ENCODE measurements around the gene SUMO2. TPM values are rescaled to one million over a fixed set of nuclear protein-coding genes. Genes with fewer than 3 reads are reported as not detected.
"Not testable (repeated sequence)": the region's sequence is repeated elsewhere in the genome, so short reads cannot be mapped to it uniquely, and the experiment has no call there.

The SUMO2 gene
- total RNA-seq, 1 donor from 2014 or later = 143 TPM

DNA sequence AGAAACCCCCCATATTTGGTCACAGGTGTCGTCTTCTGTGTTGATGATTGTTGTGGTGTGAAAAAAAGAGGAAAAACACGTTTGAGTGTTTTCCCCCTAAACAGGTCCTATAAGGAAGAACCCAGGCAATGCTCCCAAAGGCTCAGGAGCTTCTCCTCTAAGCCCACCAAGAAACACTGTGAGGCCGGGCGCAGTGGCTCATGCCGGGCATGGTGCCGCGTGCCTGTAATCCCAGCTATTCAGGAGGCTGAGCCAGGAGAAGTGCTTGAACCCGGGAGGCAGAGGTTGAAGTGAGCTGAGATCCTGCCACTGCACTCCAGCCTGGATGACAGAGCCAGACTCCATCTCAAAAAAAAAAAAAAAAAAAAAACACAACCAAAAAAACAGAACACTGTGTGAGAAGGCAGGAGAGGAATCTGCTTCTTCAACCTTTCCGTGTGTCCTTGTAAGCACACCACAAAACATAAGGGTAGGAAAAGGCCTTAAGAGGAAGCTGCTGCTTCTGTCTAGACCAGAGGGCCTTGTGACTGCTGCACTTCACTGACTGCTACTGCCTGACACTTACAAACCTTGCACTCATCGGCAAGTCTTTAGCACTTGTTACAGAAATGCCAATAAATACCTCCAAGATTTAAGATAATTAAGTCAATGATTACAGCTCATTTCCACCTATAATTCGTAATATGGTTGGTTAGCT, 37.8 kb downstream of the SUMO2 start:
- no peak for DNase-seq (ENCODE audit: low read depth, low spot score)

DNA sequence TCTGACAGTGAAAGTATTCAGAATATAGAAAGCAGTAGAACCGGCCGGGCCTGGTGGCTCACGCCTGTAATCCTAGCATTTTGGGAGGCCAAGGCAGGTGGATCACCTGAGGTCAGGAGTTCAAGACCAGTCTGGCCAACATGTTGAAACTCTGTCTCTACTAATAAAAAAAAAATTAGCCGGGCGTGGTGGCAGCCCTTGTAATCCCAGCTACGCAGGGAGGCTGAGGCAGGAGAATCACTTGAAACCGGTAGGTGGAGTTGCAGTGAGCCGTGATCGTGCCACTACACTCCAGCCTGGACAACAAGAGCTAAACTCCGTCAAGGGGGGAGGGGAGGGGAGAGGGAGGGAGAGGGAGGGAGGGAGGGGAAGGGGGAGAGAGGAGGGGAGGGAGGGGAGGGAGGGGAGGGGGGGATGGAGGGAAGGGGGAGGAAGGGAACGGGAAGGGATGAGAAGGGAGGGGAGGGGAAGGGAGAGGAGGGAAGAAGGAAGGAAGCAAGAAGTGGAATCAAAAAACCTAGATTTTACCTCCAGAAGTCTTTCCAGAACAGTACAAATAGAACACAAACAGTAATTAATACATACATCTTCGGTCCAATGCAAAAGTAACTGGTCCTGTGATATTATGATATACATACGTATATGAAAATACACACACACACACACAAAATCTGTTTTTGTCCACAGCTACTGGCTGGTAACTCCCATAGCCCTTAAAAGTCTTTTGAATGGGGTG, 40.4 kb downstream of the SUMO2 start:
- no peak for DNase-seq (ENCODE audit: low read depth, low spot score)

DNA sequence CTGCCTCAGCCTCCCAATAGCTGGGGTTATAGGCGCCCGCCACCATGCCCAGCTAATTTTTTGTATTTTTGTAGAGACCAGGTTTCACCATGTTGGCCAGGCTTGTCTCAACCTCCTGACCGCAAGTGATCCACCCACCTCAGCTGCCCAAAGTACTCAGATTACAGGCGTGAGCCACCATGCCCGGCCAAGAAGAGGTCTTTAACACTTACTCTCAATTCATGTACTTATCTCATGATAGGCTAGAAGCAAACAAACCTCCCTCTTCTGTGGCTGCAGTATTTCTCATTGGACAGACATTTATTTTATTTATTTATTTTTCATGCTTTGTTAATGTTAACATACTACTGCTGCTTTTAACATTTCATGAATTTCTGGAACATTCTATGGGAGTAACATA, 44.2 kb downstream of the SUMO2 start:
- no peak for DNase-seq (ENCODE audit: low read depth, low spot score)

DNA sequence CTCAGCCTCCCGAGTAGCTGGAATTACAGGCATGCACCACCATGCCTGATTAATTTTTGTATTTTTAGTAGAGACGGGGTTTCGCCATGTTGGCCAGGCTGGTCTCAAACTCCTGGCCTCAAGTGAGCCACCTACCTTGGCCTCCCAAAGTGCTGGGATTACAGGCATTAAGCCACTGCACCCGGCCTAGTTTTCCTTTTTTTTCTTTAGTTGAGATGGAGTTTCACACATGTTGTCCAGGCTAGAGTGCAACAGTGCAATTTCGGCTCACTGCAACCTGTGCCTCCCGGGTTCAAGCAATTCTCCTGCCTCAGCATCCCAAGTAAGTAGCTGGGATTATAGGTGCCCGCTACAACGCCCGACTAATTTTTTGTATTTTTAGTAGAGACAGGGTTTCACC, 45.0 kb downstream of the SUMO2 start:
- DNase-seq (ENCODE audit: low read depth, low spot score) = not testable (repeated sequence)

DNA sequence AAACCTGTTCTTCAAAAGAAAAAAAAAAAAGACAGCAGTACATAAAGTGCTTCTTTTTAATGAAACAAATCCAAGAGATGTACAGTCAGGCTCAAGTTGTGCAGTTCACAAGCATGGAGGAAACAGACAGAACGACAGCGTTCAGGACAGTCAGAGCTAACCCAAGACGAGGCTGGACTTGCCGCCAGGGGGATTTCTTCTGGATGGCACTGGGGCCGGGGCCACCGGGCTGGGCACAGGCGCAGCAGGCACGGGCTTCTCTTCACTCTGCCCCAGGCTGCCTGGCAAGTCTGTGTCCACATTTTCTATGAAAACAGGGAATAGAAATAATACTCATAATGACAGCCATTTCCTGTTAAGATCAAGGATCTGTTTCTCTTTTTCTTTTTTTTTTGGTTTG, 46.8 kb downstream of the SUMO2 start:
- no peak for DNase-seq (ENCODE audit: low read depth, low spot score)

DNA sequence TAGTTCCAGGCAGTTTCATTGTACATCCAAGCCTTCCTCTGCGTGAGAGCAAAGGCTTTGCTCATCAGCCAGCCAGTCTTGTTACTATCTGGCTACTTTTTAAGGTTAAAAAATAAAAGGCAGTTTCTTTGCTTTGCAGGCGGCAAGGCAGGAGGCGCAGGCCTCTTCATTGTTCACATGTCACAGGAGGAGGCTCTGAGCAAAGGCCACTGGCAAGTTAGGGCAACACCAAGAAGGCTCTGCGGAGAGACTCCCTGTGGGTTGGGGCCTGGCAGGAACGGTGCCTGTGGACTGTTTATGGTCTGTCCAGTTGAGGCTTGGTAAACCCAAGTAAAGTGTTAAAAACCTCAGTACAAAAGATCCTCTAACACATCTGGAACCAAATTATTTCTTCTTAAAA, 47.3 kb downstream of the SUMO2 start:
- no peak for DNase-seq (ENCODE audit: low read depth, low spot score)

DNA sequence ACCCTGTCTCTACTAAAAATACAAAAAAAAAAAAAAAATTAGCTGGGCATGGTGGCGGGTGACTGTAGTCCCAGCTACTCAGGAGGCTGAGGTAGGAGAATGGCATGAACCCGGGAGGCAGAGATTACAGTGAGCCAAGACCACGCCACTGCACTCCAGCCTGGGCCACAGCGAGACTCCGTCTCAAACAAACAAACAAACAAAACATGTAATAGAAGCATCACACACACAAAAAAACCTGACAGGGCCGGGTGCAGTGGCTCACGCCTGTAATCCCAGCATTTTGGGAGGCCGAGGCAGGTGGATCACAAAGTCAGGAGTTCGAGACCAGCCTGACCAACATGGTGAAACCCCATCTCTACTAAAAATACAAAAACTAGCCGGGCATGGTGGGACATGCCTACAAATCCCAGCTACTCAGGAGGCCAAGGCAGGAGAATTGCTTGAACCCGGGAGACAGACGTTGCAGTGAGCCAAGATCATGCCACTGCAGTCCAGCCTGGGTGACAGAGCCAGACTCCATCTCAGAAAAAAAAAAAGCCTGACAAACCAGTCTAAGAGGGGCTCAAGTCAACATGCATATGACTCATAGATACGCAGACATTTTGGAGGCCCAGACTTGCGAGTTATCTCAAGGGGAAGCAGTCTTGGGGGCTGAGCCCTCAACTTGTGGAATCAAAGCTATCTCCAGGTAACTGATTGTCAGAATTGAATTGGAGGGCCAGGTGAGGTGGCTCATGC, 49.0 kb downstream of the SUMO2 start:
- DNase-seq (ENCODE audit: low read depth, low spot score) = not testable (repeated sequence)

DNA sequence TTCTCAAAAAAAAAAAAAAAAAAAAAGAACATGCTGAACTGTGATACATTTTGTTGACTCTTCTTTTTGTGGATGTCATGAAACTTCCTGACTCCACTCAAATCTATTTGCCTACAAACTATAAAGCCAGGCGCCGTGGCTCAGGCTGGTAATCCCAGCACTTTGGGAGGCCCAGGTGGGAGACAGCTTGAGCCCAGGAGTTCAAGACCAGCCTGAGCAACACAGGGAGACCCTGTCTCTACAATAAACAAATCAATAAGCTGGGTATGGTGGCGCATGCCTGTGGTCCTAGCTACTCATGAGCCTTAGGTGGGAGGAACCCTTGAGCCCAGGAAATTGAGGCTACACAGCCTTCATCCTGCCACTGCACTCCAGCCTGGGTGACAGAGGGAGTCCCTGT, 49.8 kb downstream of the SUMO2 start:
- DNase-seq (ENCODE audit: low read depth, low spot score) = no peak

DNA sequence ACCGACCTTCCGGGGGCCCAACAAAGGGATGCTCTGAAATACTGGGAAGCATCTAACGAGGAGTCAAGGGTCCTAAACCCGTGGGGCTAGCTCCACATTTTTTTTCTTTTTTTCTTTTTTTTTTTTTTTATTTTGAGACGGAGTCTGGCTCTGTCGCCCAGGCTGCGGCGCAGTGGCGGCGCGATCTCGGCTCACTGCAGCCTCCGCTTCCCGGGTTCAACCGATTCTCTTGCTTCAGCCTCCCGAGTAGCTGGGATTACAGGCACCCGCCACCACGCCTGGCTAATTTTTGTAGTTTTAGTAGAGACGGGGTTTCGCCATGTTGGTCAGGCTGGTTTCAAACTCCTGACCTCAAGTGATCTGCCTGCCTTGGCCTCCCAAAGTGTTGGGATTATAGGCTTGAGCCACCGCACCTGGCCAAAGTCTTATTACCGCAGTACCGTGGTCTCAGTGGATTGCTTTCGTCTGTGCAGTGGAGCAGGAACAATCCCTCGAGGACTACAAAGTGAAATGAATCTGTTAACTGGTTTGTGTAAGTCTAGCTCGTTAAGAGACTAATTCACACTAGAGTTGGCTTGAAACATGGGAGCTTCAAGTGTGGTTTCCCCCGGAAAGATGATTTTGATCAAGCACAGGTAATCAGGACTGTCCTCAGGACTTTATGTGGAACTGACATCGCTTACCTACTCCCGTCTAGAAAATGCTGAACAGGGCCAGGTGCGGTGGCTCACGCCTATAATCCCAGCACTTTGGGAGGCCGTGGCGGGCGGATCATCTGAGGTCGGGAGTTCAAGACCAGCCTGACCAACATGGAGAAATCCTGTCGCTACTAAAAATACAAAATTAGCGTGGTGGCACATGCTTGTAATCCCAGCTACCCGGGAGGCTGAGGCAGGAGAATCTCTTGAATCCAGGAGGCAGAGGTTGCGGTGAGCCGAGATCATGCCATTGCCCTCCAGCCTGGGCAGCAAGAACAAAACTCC, 50.5 kb downstream of the SUMO2 start:
- DNase-seq (ENCODE audit: low read depth, low spot score) = not testable (repeated sequence)

DNA sequence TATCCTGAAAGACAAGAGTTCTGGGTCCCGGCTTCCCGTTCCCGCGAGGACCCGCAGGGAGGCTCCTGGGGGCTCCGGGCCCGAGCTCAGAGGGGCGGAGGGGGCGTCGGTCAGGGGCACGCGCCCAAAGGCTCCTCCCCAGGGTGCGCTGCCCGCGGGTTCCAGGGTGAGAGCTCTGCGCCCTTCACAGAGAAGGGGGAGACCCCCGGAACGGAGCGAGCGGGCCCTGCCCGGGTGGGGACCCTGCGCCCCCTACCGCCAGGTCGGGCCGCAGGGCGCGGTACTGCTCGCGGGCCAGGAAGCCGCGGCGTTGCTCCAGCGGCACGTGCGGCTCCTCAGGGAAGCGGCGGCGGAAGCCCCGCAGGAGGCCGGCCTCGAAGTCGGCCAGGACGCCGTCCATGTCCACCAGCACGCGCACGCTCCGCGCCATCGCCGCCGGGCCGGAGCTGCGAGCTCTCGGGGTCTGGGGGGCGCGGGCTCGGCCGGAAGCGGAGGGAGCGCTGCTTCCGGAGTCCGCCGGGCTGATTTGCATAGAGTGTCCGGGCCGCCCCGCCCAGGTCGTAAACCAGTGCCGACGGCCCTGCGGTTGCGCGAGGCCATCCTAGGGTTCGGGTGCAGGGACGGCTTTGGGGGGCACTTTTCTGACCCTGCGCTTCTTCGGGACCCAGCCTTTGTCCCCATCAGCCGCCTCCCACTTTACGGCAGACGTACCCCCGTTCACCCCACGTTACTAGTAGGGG, 51.3 kb downstream of the SUMO2 start, which contains the start of gene NT5C:
NT5C (minus strand) TSS at position 465 of the 740 bp plus-strand sequence; CDS start at position 430, 35 bp downstream.
- no peak for DNase-seq (ENCODE audit: low read depth, low spot score)

DNA sequence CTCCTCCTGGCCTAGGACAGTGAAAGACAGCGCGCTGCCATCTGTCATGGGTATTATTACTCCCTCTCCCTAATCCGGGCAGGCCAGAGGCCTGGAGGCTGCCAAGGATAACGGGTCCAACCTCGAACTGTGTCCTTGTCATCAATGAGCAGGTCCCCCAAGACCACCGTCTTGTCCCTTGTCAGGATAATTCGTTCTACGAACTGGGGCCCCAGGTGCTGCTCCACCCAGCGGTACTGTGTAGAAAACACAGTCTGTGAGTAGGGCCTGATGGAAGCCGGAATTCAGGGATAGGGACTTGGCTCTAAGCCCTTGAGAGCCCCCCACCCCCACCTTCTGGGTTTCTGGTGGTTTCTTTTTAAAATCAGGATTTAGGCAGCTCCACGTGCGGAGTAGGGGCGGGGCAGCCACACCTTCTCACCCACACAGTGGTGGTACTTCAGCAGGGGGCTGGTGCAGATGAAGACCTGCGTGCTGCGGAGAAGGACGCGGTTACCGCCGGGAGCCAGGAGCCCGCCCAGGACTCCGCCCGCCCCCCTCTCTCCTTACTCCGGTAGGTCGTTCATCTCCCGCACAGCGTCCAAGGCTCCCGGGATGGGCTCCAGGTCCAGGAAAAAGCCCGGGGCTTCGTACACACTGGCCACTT, 52.0 kb downstream of the SUMO2 start:
- no peak for DNase-seq (ENCODE audit: low read depth, low spot score)

DNA sequence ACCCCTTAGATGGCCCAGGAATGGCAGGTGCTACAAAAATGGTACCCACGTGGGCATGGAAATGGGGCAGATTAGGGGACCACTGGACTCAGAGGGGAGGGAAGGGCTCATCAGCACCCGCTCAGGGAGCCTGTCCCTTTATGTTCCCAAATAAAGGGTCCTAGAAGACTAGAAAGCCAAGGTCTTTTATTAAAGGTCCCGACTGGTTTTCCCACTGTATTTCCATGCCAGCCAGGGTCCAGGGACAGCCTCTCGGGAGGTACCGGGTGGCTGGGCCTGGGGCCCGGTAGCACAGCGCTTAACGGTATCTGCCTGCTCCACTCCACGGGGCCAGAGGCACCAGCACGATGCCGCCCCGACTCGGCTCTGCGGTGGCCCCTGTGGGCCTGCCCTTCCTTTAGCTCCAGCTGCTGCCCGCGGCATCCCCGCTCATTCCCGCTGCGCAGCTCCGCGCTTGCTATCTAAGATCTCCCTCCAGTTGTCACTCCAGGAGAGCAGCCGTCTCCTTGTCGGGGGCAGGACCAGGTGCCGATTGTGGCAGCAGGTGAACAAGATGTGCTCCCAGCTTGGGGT, 52.6 kb downstream of the SUMO2 start:
- no peak for DNase-seq (ENCODE audit: low read depth, low spot score)

DNA sequence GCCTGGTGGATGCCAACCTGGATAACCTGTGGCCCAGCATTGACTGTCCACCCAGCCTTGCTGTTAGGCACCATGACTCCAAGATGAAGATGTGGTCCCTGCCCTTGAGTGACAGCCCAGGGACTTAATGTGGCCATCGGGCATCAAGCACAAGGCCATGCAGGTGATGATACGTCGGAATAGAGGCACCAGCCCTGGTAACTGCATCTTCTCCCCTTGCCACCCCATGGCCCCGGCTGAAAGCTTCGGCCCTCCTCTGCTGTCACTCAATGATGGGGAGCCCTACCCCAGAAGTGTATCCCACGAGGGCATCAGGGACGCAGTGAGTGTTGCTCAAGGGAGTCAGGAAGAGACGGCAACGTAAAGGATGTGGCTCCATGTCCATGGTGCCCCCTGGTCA, 53.2 kb downstream of the SUMO2 start:
- DNase-seq (ENCODE audit: low read depth, low spot score) = no peak

DNA sequence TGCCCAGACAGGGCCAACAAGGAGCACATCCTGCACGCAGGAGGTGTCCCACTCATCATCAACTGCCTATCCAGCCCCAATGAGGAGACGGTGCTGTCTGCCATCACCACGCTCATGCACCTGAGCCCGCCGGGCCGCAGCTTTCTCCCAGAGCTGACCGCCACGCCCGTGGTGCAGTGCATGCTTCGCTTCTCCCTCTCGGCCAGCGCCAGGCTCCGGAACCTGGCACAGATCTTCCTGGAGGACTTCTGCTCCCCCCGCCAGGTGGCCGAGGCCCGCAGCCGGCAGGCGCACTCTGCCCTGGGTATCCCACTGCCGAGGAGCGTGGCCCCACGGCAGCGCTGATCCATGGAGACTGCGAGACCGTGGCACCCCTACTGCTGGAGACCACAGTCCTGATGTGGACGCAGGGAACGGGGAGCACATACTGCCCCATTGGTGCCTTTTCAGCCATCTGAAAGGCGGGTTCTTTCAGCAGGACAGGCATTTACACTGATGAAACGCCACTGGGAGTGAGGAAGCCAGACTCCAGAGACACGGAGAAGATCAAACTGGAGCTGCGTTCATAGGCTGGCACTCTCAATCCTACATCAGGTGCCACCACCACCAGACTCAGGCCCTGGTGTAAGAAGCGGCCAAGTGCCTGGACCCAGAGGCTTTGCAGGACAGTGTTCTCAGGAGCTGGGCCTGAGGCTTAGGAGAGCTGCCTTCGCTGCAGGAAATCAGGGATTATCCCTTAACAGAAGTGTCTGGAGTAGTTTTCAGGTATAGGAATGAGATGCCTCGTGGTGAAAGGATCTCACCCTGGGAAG, 53.9 kb downstream of the SUMO2 start:
- DNase-seq (ENCODE audit: low read depth, low spot score) = no peak

DNA sequence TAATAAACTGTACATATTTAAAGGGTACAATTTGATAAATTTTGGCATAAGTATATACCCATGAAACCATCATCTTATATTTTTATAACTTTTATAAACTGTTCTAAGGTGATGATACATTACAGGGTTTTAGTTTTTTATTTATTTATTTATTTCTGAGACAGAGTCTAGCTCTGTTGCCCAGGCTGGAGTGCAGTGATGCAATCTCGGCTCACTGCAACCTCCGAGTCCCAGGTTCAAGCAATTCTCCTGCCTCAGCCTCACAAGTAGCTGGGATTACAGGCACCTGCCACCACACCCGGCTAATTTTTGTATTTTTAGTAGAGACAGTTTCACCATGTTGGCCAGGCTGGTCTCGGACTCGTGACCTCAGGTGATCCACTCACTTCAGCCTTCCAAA, 54.8 kb downstream of the SUMO2 start:
- not testable (repeated sequence) for DNase-seq (ENCODE audit: low read depth, low spot score)

DNA sequence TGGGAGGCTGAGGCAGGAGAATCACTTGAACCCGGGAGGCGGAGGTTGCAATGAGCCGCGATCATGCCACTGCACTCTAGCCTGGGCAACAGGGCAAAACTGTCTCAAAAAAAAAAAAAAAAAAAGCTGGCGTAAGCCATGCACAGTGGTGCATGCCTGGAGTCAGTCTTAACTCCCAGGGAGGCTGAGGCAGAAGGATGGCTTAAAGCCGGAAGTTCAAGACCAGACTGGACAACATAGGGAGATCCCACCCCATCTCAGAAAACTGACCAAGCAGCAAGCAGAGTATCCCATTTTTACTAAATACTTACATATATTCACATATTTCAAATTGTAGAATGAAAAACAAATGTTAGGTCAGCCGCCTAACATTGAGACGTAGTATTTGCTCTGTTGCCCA, 55.8 kb downstream of the SUMO2 start:
- DNase-seq (ENCODE audit: low read depth, low spot score) = no peak

DNA sequence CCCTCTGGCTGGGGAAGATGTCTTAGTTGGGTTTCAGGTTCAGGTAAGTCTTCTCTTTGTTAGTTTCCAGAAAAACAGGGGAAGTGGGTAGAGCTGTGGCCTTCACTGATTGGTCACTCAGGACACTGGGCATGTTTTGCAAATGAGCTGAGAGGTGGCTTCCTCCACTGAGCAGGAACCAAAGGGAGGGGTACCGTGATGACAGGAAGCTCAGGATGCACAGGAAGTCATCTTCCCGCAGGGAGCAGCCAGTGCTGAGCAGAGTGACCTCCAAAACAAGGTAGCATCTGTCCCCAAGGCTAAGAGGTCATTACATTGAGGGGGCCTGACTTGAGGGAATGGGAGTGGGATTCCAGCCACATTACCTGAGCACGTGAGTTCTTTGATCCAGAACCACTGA, 56.8 kb downstream of the SUMO2 start:
- DNase-seq (ENCODE audit: low read depth, low spot score) = no peak

DNA sequence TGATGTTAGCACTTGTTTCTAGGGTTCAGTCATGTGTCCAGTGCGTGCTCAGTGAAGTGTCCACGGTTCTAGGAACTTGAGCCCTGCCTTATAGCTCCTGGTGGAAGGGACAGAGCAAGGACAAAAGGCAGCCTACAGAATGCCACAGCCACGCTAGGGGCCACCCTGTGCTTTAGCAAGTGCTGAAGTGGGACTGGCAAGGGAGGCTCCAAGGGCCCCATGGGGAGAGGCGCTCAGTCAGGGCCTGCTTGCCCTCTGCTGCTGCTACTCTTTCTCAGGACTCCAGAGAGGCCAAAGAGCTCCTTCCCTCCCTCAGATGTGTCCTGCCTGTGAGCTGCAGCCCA, 58.0 kb downstream of the SUMO2 start:
- DNase-seq (ENCODE audit: low read depth, low spot score) = no peak
